Measurements from ENCODE around the gene ZNF394. TPM values are rescaled to one million over a fixed set of nuclear protein-coding genes. Genes with fewer than 3 reads are reported as not detected.

The ZNF394 gene
- polyA plus RNA-seq, 1 donor (not counting 4 experiments of a cell fraction or from before 2014, with no cell fraction given), result 10.1 TPM

GRCh38 chr7:99505324-99505662, 5.2 kb upstream of the ZNF394 start:
- no peaks in the 10 kb centered on the region for H3K27me3 ChIP-seq (ENCODE audit: control insufficient read depth, extremely low read depth, insufficient read depth, low read length)
- peak overlapping the region; percentile 81 for H3K9ac ChIP-seq (ENCODE audit: control insufficient read depth, extremely low read depth, insufficient read depth, low read length)
- H4K20me1 ChIP-seq (ENCODE audit: control insufficient read depth, extremely low read depth, insufficient read depth, low read length), result no peaks in the 10 kb centered on the region
- H3K9me1 ChIP-seq (ENCODE audit: control insufficient read depth, extremely low read depth, insufficient read depth, low read length), result no peaks in the 10 kb centered on the region
- peaks cover 39% of the 10 kb centered on the region for H3K79me2 ChIP-seq (ENCODE audit: control insufficient read depth, insufficient read depth, low read length)
- FAIRE-seq, result no peak
- DNase-seq (ENCODE audit: low read depth, low spot score), result no peak
- peak overlapping the region; percentile 88 for H3K4me2 ChIP-seq (ENCODE audit: control insufficient read depth, extremely low read depth, insufficient read depth, low read depth, low read length)
- dilution Hi-C loops (cut with MboI; ENCODE audit: extremely low pct_ligation_motif_present, low sequenced_read_pairs), result no loop called here
- H3K4me3 ChIP-seq (ENCODE audit: control insufficient read depth in 2 of 3, extremely low read depth in 1 of 3, insufficient read depth in 2 of 3, low read depth in 1 of 3, low read length in 3 of 3), result peak overlapping the region; percentile 84 to 95 (median 90)
- H3K27ac ChIP-seq (ENCODE audit: control insufficient read depth, insufficient read depth, low read length), result peak overlapping the region; percentile 73
- H3K9me3 ChIP-seq (ENCODE audit: control insufficient read depth, low read depth, low read length), result no peaks in the 10 kb centered on the region
- peaks cover 20% of the 10 kb centered on the region for H3K4me1 ChIP-seq (ENCODE audit: control insufficient read depth, extremely low read depth, insufficient read depth, low read length)
- H3K36me3 ChIP-seq (ENCODE audit: control insufficient read depth in 2 of 2, extremely low read depth in 1 of 2, insufficient read depth in 2 of 2, low read length in 2 of 2), result peaks cover 0 to 1% of the 10 kb centered on the region in 2 experiments
- no peak for TF ChIP-seq EZH2 (IDR thresholded peaks at IDR 0.05; ENCODE audit: low read length)
- TF ChIP-seq CTCF (optimal IDR thresholded peaks at IDR 0.05 in 1 of 3, IDR thresholded peaks at IDR 0.05 in 1 of 3, conservative IDR thresholded peaks at IDR 0.05 in 1 of 3; ENCODE audit: extremely low read depth in 1 of 3, insufficient read depth in 2 of 3, low read length in 3 of 3), result no peak
- peak overlapping the region; percentile 44 for H2AFZ ChIP-seq (ENCODE audit: control insufficient read depth, low read length)

GRCh38 chr7:99504603-99505323, 4.7 kb upstream of the ZNF394 start, which contains the start of gene ZKSCAN5:
Gene ZKSCAN5 (plus strand): TSS chr7:99504662. CDS start chr7:99506045, 1,383 bp downstream.
- DNase-seq (ENCODE audit: low read depth, low spot score) (peak; percentile 67), FAIRE-seq (no peak)
- H3K4me1 ChIP-seq (ENCODE audit: control insufficient read depth, extremely low read depth, insufficient read depth, low read length), result peaks cover 20% of the 10 kb centered on the region
- peak within 1 kb of the TSS; percentile 88 for H3K4me2 ChIP-seq (ENCODE audit: control insufficient read depth, extremely low read depth, insufficient read depth, low read depth, low read length)
- TF ChIP-seq EZH2 (IDR thresholded peaks at IDR 0.05; ENCODE audit: low read length), result no peak
- TF ChIP-seq CTCF (optimal IDR thresholded peaks at IDR 0.05 in 1 of 3, IDR thresholded peaks at IDR 0.05 in 1 of 3, conservative IDR thresholded peaks at IDR 0.05 in 1 of 3; ENCODE audit: extremely low read depth in 1 of 3, insufficient read depth in 2 of 3, low read length in 3 of 3), result no peak
- dilution Hi-C loops (cut with MboI; ENCODE audit: extremely low pct_ligation_motif_present, low sequenced_read_pairs), result no loop called here
- peaks cover 43% of the 10 kb centered on the region for H3K79me2 ChIP-seq (ENCODE audit: control insufficient read depth, insufficient read depth, low read length)
- peak within 1 kb of the TSS; percentile 81 for H3K9ac ChIP-seq (ENCODE audit: control insufficient read depth, extremely low read depth, insufficient read depth, low read length)
- peak within 1 kb of the TSS; percentile 73 for H3K27ac ChIP-seq (ENCODE audit: control insufficient read depth, insufficient read depth, low read length)
- H3K4me3 ChIP-seq (ENCODE audit: control insufficient read depth in 2 of 3, extremely low read depth in 1 of 3, insufficient read depth in 2 of 3, low read depth in 1 of 3, low read length in 3 of 3), result peak within 1 kb of the TSS; percentile 84 to 95 (median 90)
- no peaks in the 10 kb centered on the region for H4K20me1 ChIP-seq (ENCODE audit: control insufficient read depth, extremely low read depth, insufficient read depth, low read length)
- H3K9me3 ChIP-seq (ENCODE audit: control insufficient read depth, low read depth, low read length), result no peaks in the 10 kb centered on the region
- no peaks in the 10 kb centered on the region for H3K27me3 ChIP-seq (ENCODE audit: control insufficient read depth, extremely low read depth, insufficient read depth, low read length)
- no peaks in the 10 kb centered on the region for H3K9me1 ChIP-seq (ENCODE audit: control insufficient read depth, extremely low read depth, insufficient read depth, low read length)
- H3K36me3 ChIP-seq (ENCODE audit: control insufficient read depth in 2 of 2, extremely low read depth in 1 of 2, insufficient read depth in 2 of 2, low read length in 2 of 2), result peaks cover 0 to 1% of the 10 kb centered on the region in 2 experiments
- peak within 1 kb of the TSS; percentile 93 for H2AFZ ChIP-seq (ENCODE audit: control insufficient read depth, low read length)
